GM23338 (cell line): ENCODE results near the gene ANKLE2. TPM values are rescaled to one million over a fixed set of nuclear protein-coding genes. Genes with fewer than 3 reads are reported as not detected.

Source experiments
- ATAC-seq: fragments of 200-7000 bp; cut with Tn5 transposase; 3 replicates; pipeline ENCODE4 v1.9.1; 2020
- DNase-seq: peaks from one replicate; pipeline ENCODE4 v3.0.0-alpha.2; 2015; ENCODE audit warnings: low spot score
- H2AFZ ChIP-seq: fragments of 200-600 bp; sonication (generic); 2 replicates; pipeline ENCODE4 v1.8.0; 2016; ENCODE audit warnings: antibody characterized with exemption, mild to moderate bottlenecking, moderate library complexity
- H3F3A ChIP-seq: fragments of 200-600 bp; sonication (generic); replicated peaks from 2 replicates; pipeline ENCODE4 v1.8.0; 2017; ENCODE audit warnings: antibody characterized with exemption, mixed run types, low read depth
- H3K27ac ChIP-seq: fragments of 200-600 bp; sonication (generic); 2 replicates; pipeline ENCODE4 v1.6.1; 2016; ENCODE audit warnings: low read depth
- H3K27me3 ChIP-seq: fragments of 200-600 bp; sonication (generic); 2 replicates; pipeline ENCODE4 v1.8.0; 2016; ENCODE audit warnings: mild to moderate bottlenecking, mixed run types, moderate library complexity; ENCODE audit not compliant: insufficient read depth
- H3K36me3 ChIP-seq: fragments of 200-600 bp; sonication (generic); 2 replicates; pipeline ENCODE4 v1.8.0; 2016; ENCODE audit warnings: mild to moderate bottlenecking; ENCODE audit not compliant: insufficient read depth
- H3K4me1 ChIP-seq: fragments of 200-600 bp; sonication (generic); 2 replicates; pipeline ENCODE4 v1.8.0; 2016; ENCODE audit warnings: mild to moderate bottlenecking, moderate library complexity; ENCODE audit not compliant: insufficient read depth
- H3K4me2 ChIP-seq: fragments of 200-600 bp; sonication (generic); 2 replicates; pipeline ENCODE4 v1.7.1; 2017; ENCODE audit warnings: mixed run types
- H3K4me3 ChIP-seq: fragments of 200-600 bp; sonication (generic); 2 replicates; pipeline ENCODE4 v1.6.1; 2016; ENCODE audit warnings: mixed run types
- H3K79me2 ChIP-seq: fragments of 200-600 bp; sonication (generic); replicated peaks from 2 replicates; pipeline ENCODE4 v1.8.0; 2017; ENCODE audit warnings: mild to moderate bottlenecking; ENCODE audit not compliant: insufficient read depth
- H3K9me2 ChIP-seq: fragments of 200-600 bp; sonication (generic); 2 replicates; pipeline ENCODE4 v1.8.0; 2017; ENCODE audit not compliant: insufficient read depth
- H4K20me1 ChIP-seq: fragments of 200-600 bp; sonication (generic); replicated peaks from 2 replicates; pipeline ENCODE4 v1.8.0; 2017; ENCODE audit warnings: mild to moderate bottlenecking; ENCODE audit not compliant: insufficient read depth
- H3K27ac Mint-ChIP-seq: 2 replicates; pipeline ENCODE4 v1.8.0; 2020; ENCODE audit warnings: inconsistent platforms, mild to moderate bottlenecking, moderate library complexity, mixed read lengths
- H3K27me3 Mint-ChIP-seq: 3 replicates; pipeline ENCODE4 v1.8.0; 2022; ENCODE audit warnings: low read depth, mild to moderate bottlenecking, moderate library complexity, mixed read lengths, inconsistent platforms; ENCODE audit not compliant: insufficient read depth, poor library complexity
- H3K36me3 Mint-ChIP-seq: 3 replicates; pipeline ENCODE4 v1.8.0; 2021; ENCODE audit warnings: low read depth, mild to moderate bottlenecking, inconsistent platforms, moderate library complexity, mixed read lengths
- H3K4me1 Mint-ChIP-seq: 3 replicates; pipeline ENCODE4 v1.8.0; 2020; ENCODE audit warnings: mild to moderate bottlenecking, inconsistent platforms, mixed read lengths
- H3K4me3 Mint-ChIP-seq: 3 replicates; pipeline ENCODE4 v1.8.0; 2021; ENCODE audit warnings: moderate library complexity, mild to moderate bottlenecking, inconsistent platforms, mixed read lengths
- H3K9me3 Mint-ChIP-seq: 3 replicates; pipeline ENCODE4 v1.8.0; 2020; ENCODE audit warnings: moderate library complexity, mild to moderate bottlenecking, inconsistent platforms, mixed read lengths
- CREB1 ChIP-seq: fragments of 250-450 bp; sonication (Bioruptor Pico); IDR thresholded peaks from 2 replicates; pipeline ENCODE4 v1.5.0; 2020; ENCODE audit warnings: low read depth, mild to moderate bottlenecking, moderate library complexity
- EZH2 ChIP-seq: fragments of 200-600 bp; sonication (generic); IDR thresholded peaks from one replicate; pipeline ENCODE4 v1.8.0; 2017; ENCODE audit warnings: antibody characterized with exemption, mild to moderate bottlenecking, low read depth; ENCODE audit not compliant: unreplicated experiment
- EZH2phosphoT487 ChIP-seq: fragments of 200-600 bp; sonication (generic); IDR thresholded peaks from one replicate; pipeline ENCODE4 v1.8.1; 2018; ENCODE audit warnings: antibody characterized with exemption; ENCODE audit not compliant: unreplicated experiment
- JUNB ChIP-seq: IDR thresholded peaks from one replicate; pipeline ENCODE4 v1.6.1; 2016; ENCODE audit warnings: antibody characterized with exemption; ENCODE audit not compliant: unreplicated experiment
- NANOG ChIP-seq: IDR thresholded peaks from 2 replicates; pipeline ENCODE4 v1.6.1; 2016; ENCODE audit warnings: antibody characterized with exemption, borderline replicate concordance
- POLR2AphosphoS5 ChIP-seq: IDR thresholded peaks from 2 replicates; pipeline ENCODE4 v1.6.1; 2016; ENCODE audit warnings: antibody characterized with exemption, low read depth
- STAT1 ChIP-seq: IDR thresholded peaks from one replicate; pipeline ENCODE4 v1.6.1; 2016; ENCODE audit warnings: antibody characterized with exemption; ENCODE audit not compliant: unreplicated experiment
- ZNF114 ChIP-seq: fragments of 250-450 bp; sonication (Bioruptor Pico); IDR thresholded peaks from 2 replicates; pipeline ENCODE4 v1.5.0; 2020; ENCODE audit warnings: mild to moderate bottlenecking, moderate library complexity
- ZNF331 ChIP-seq: fragments of 250-450 bp; sonication (Bioruptor Pico); IDR thresholded peaks from 2 replicates; pipeline ENCODE4 v1.5.0; 2020; ENCODE audit warnings: low read depth, mild to moderate bottlenecking, moderate library complexity
- polyA plus RNA-seq: library from polyadenylated mRNA; unstranded; fragments of >200 nt; fragmentation: Nextera tagmentation; extraction: Ambion mirVana; gene quantifications from 2 replicates; pipeline ENCODE4 v1.2.1, GENCODE V29; 2016
- total RNA-seq: library from RNA; depleted of rRNA; stranded (reverse); fragments of >200 nt; shearing (Covaris generic); gene quantifications from 2 replicates; pipeline ENCODE4 v1.2.3, GENCODE V29; 2014
- TF ChIP-seq, protein P1 (sequence below), 2 experiments: fragments of 200-600 bp in 1 of 2; sonication (generic) in 1 of 2; conservative IDR thresholded peaks; 2 replicates each; pipeline versions ENCODE4 v1.5.1 to v1.6.1; 2016 to 2017; ENCODE audit warnings: antibody characterized with exemption in 2 of 2, low read depth in 2 of 2, mild to moderate bottlenecking in 2 of 2, moderate library complexity in 1 of 2
- TF ChIP-seq, protein P2 (sequence below): IDR thresholded peaks from 2 replicates; pipeline ENCODE4 v1.6.1; 2016; ENCODE audit warnings: antibody characterized with exemption
- TF ChIP-seq, protein P3 (sequence below): IDR thresholded peaks from one replicate; pipeline ENCODE4 v1.6.1; 2018; ENCODE audit warnings: antibody characterized with exemption; ENCODE audit not compliant: unreplicated experiment
- TF ChIP-seq, protein P4 (sequence below): fragments of 250-450 bp; sonication (Bioruptor Pico); IDR thresholded peaks from 2 replicates; pipeline ENCODE4 v1.5.0; 2020; ENCODE audit warnings: mild to moderate bottlenecking, moderate library complexity

ANKLE2 gene
- total and polyA plus RNA-seq, 2 experiments from 2014 or later = 27.2 to 63.7 TPM

DNA sequence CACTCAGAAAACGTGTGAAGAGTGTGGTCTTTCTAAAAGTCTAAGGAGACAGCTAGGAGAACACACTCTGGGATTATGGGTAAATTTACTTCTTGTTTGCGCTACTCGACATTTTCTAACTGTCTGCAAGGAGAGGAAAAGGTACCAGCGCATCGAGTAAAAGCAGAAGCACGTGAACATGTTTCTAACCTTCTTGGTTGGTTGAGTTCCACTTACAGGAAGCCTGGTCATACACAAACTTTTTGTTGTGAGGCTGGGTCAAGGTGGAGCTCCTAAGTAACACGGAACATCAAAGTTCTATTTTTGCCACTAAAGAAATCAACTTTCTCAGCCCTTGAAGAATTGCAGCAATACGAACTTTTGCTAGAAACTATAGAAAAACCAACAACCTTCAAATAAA is 20.0 kb downstream of the ANKLE2 start:
- peaks cover 37% of the 10 kb centered on the region for H3K36me3 ChIP-seq
- no peak overlapping the region for H3K4me2 ChIP-seq
- no peaks in the 10 kb centered on the region for H3K27me3 ChIP-seq
- H3K27ac ChIP-seq = no peak overlapping the region
- TF ChIP-seq NANOG (no peak), ZNF114 (CRISPR knock-in tag) (no peak), STAT1 (no peak), JUNB (no peak), EZH2 (no peak), EZH2phosphoT487 (no peak), CREB1 (CRISPR knock-in tag) (no peak), POLR2AphosphoS5 (no peak), ZNF331 (CRISPR knock-in tag) (no peak)
- TF ChIP-seq, protein P1, sequence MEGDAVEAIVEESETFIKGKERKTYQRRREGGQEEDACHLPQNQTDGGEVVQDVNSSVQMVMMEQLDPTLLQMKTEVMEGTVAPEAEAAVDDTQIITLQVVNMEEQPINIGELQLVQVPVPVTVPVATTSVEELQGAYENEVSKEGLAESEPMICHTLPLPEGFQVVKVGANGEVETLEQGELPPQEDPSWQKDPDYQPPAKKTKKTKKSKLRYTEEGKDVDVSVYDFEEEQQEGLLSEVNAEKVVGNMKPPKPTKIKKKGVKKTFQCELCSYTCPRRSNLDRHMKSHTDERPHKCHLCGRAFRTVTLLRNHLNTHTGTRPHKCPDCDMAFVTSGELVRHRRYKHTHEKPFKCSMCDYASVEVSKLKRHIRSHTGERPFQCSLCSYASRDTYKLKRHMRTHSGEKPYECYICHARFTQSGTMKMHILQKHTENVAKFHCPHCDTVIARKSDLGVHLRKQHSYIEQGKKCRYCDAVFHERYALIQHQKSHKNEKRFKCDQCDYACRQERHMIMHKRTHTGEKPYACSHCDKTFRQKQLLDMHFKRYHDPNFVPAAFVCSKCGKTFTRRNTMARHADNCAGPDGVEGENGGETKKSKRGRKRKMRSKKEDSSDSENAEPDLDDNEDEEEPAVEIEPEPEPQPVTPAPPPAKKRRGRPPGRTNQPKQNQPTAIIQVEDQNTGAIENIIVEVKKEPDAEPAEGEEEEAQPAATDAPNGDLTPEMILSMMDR (conservative IDR thresholded peaks at IDR 0.05; ENCODE audit: low read depth in 2 of 2) = no peak
- TF ChIP-seq, protein P2, sequence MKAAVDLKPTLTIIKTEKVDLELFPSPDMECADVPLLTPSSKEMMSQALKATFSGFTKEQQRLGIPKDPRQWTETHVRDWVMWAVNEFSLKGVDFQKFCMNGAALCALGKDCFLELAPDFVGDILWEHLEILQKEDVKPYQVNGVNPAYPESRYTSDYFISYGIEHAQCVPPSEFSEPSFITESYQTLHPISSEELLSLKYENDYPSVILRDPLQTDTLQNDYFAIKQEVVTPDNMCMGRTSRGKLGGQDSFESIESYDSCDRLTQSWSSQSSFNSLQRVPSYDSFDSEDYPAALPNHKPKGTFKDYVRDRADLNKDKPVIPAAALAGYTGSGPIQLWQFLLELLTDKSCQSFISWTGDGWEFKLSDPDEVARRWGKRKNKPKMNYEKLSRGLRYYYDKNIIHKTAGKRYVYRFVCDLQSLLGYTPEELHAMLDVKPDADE = no peak
- TF ChIP-seq, protein P3, sequence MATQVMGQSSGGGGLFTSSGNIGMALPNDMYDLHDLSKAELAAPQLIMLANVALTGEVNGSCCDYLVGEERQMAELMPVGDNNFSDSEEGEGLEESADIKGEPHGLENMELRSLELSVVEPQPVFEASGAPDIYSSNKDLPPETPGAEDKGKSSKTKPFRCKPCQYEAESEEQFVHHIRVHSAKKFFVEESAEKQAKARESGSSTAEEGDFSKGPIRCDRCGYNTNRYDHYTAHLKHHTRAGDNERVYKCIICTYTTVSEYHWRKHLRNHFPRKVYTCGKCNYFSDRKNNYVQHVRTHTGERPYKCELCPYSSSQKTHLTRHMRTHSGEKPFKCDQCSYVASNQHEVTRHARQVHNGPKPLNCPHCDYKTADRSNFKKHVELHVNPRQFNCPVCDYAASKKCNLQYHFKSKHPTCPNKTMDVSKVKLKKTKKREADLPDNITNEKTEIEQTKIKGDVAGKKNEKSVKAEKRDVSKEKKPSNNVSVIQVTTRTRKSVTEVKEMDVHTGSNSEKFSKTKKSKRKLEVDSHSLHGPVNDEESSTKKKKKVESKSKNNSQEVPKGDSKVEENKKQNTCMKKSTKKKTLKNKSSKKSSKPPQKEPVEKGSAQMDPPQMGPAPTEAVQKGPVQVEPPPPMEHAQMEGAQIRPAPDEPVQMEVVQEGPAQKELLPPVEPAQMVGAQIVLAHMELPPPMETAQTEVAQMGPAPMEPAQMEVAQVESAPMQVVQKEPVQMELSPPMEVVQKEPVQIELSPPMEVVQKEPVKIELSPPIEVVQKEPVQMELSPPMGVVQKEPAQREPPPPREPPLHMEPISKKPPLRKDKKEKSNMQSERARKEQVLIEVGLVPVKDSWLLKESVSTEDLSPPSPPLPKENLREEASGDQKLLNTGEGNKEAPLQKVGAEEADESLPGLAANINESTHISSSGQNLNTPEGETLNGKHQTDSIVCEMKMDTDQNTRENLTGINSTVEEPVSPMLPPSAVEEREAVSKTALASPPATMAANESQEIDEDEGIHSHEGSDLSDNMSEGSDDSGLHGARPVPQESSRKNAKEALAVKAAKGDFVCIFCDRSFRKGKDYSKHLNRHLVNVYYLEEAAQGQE = no peak
- TF ChIP-seq, protein P4, sequence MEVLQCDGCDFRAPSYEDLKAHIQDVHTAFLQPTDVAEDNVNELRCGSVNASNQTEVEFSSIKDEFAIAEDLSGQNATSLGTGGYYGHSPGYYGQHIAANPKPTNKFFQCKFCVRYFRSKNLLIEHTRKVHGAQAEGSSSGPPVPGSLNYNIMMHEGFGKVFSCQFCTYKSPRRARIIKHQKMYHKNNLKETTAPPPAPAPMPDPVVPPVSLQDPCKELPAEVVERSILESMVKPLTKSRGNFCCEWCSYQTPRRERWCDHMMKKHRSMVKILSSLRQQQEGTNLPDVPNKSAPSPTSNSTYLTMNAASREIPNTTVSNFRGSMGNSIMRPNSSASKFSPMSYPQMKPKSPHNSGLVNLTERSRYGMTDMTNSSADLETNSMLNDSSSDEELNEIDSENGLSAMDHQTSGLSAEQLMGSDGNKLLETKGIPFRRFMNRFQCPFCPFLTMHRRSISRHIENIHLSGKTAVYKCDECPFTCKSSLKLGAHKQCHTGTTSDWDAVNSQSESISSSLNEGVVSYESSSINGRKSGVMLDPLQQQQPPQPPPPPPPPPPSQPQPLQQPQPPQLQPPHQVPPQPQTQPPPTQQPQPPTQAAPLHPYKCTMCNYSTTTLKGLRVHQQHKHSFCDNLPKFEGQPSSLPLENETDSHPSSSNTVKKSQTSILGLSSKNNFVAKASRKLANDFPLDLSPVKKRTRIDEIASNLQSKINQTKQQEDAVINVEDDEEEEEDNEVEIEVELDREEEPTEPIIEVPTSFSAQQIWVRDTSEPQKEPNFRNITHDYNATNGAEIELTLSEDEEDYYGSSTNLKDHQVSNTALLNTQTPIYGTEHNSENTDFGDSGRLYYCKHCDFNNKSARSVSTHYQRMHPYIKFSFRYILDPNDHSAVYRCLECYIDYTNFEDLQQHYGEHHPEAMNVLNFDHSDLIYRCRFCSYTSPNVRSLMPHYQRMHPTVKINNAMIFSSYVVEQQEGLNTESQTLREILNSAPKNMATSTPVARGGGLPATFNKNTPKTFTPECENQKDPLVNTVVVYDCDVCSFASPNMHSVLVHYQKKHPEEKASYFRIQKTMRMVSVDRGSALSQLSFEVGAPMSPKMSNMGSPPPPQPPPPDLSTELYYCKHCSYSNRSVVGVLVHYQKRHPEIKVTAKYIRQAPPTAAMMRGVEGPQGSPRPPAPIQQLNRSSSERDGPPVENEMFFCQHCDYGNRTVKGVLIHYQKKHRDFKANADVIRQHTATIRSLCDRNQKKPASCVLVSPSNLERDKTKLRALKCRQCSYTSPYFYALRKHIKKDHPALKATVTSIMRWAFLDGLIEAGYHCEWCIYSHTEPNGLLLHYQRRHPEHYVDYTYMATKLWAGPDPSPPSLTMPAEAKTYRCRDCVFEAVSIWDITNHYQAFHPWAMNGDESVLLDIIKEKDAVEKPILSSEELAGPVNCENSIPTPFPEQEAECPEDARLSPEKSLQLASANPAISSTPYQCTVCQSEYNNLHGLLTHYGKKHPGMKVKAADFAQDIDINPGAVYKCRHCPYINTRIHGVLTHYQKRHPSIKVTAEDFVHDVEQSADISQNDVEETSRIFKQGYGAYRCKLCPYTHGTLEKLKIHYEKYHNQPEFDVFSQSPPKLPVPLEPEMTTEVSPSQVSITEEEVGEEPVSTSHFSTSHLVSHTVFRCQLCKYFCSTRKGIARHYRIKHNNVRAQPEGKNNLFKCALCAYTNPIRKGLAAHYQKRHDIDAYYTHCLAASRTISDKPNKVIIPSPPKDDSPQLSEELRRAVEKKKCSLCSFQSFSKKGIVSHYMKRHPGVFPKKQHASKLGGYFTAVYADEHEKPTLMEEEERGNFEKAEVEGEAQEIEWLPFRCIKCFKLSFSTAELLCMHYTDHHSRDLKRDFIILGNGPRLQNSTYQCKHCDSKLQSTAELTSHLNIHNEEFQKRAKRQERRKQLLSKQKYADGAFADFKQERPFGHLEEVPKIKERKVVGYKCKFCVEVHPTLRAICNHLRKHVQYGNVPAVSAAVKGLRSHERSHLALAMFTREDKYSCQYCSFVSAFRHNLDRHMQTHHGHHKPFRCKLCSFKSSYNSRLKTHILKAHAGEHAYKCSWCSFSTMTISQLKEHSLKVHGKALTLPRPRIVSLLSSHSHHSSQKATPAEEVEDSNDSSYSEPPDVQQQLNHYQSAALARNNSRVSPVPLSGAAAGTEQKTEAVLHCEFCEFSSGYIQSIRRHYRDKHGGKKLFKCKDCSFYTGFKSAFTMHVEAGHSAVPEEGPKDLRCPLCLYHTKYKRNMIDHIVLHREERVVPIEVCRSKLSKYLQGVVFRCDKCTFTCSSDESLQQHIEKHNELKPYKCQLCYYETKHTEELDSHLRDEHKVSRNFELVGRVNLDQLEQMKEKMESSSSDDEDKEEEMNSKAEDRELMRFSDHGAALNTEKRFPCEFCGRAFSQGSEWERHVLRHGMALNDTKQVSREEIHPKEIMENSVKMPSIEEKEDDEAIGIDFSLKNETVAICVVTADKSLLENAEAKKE (CRISPR knock-in tag) = no peak
- Mint-ChIP-seq H3K27ac (no peak overlapping the region), H3K4me3 (no peak overlapping the region), H3K9me3 (no peaks in the 10 kb centered on the region), H3K27me3 (peaks cover 10% of the 10 kb centered on the region), H3K4me1 (no peaks in the 10 kb centered on the region), H3K36me3 (peaks cover 92% of the 10 kb centered on the region)
- peaks cover 22% of the 10 kb centered on the region for H4K20me1 ChIP-seq
- DNase-seq = no peak
- no peak overlapping the region for H2AFZ ChIP-seq
- no peaks in the 10 kb centered on the region for H3F3A ChIP-seq
- H3K79me2 ChIP-seq = peaks cover 27% of the 10 kb centered on the region
- no peaks in the 10 kb centered on the region for H3K4me1 ChIP-seq
- ATAC-seq = no peak
- no peak overlapping the region for H3K4me3 ChIP-seq
- no peaks in the 10 kb centered on the region for H3K9me2 ChIP-seq
